RWPE1 (cell line): ENCODE results near the gene PHF12.

Source experiments
- CTCF ChIA-PET: fragments of 350-600 bp; sonication (Branson Sonifier 250); formaldehyde crosslinking; extraction: SDS; loops from one replicate; lab custom pipeline; 2021; lab: Yijun Ruan, JAX
- POLR2A ChIA-PET: fragments of 400-600 bp; formaldehyde crosslinking; extraction: SDS; loops from one replicate; lab custom pipeline; 2020; ENCODE audit warnings: antibody characterized with exemption; ENCODE audit not compliant: low non-redundant PET; lab: Yijun Ruan, JAX
- DNase-seq: peaks from one replicate; pipeline ENCODE4 v3.0.0; 2012; ENCODE audit warnings: low spot score
- H3K27ac ChIP-seq: fragments of 450-650 bp; 2 replicates; pipeline ENCODE4 v1.5.1; 2017
- CTCF ChIP-seq: fragments of 450-650 bp; conservative IDR thresholded peaks from 2 replicates; pipeline ENCODE4 v1.5.1; 2017; ENCODE audit warnings: low read depth, mild to moderate bottlenecking

PHF12 gene

DNA sequence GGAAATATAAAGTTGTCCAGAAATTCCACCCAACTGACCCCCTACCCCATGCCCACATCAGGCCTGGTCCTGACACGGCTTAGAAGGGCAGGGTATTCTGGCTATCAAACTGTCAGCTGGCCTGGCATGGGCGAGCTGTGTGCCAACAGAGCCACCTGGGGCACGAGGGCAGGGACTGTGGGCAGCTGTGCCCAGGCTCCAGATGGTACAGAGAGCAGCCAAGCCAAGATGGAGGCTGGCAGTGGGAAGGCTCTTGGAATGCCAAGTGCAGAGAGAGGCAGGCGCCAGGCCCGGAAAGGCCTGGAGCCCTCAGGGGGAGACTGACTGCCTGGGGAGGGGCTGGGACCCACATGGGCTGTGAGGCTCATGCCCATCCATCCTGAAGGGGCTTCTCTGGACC lies 24.3 kb upstream of the PHF12 start:
- ChIA-PET POLR2A (no interaction called here), CTCF (no interaction called here)
- DNase-seq = no peak
- no peak for TF ChIP-seq CTCF
- no peak overlapping the region for H3K27ac ChIP-seq

GRCh38 chr17:28975031-28975430 lies 23.7 kb upstream of the PHF12 start:
- CTCF ChIA-PET = interaction anchor here (0.6 to 0.7 kb wide), 2 partner anchors 141 to 142 kb away, joined by 3 read pairs; no protein-coding TSS in a partner anchor
- no peak for TF ChIP-seq CTCF
- POLR2A ChIA-PET = no interaction called here
- no peak for DNase-seq
- no peak overlapping the region for H3K27ac ChIP-seq

- ChIA-PET CTCF (no interaction called here), POLR2A (no interaction called here)
- no peak overlapping the region for H3K27ac ChIP-seq
- no peak for TF ChIP-seq CTCF
- DNase-seq = no peak
Observed at GRCh38 chr17:28974451-28974850, 23.1 kb upstream of the PHF12 start.

DNA sequence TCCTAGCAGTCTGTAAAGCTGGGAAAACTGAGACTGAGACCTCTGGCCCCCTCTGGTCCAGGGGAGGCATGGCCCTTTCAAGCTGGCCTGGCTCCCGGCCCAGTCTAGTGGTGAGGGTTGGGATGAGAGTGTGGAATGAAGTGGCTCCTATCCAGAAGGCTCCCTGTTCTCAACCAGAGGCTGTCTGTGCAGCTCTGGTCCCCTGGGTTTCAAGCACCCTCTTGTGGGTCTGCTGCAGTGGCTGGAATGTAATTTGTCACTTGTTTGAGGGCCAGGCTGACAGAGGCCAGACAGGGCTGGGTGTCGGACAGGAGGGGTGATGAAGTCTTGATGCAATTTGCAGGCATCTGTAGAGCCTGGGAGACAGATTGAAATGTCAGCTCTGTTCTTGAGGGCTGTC lies 22.1 kb upstream of the PHF12 start:
- POLR2A ChIA-PET = no interaction called here
- CTCF ChIA-PET = interaction anchor here (1.9 kb wide), 1 partner anchor 139 kb away, joined by 4 read pairs; no protein-coding TSS in a partner anchor
- no peak for TF ChIP-seq CTCF
- no peak overlapping the region for H3K27ac ChIP-seq
- DNase-seq = no peak

DNA sequence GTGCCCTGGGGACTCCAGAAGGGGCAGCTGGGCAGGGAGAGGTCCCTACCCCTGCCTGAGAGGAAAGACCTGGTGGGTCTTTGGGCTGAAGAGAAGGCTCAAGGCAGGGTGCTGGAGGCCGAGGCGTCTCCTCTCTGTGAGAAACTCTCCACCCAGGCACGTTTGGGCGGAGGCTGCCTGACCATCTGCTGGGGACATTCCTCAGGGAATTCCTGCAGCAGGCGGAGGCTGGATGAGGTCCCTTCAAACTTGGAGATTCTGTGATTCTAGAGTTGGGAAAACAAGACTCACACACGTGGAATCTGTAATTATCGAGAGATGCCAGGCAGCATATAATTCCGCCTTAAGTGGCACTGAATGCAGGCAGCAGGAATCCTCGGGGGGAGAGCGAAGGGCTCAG lies 21.1 kb upstream of the PHF12 start:
- CTCF ChIA-PET = interaction anchor here (1.9 kb wide), 1 partner anchor 140 kb away, joined by 4 read pairs; no protein-coding TSS in a partner anchor
- TF ChIP-seq CTCF = no peak
- no peak for DNase-seq
- no peak overlapping the region for H3K27ac ChIP-seq
- POLR2A ChIA-PET = no interaction called here

- CTCF ChIA-PET = no interaction called here
- no peak for DNase-seq
- H3K27ac ChIP-seq = no peak overlapping the region
- TF ChIP-seq CTCF = no peak
- POLR2A ChIA-PET = no interaction called here
Observed at GRCh38 chr17:28970879-28971278, 19.6 kb upstream of the PHF12 start.
